ENCODE results near the gene HERPUD2. TPM values are rescaled to one million over a fixed set of nuclear protein-coding genes. Genes with fewer than 3 reads are reported as not detected.

The HERPUD2 gene
- total RNA-seq, 1 donor from 2014 or later = 28.0 TPM

- Mint-ChIP-seq H3K27ac (ENCODE audit: unreplicated experiment) (no peak overlapping the region), H3K4me3 (no peak overlapping the region), H3K4me1 (peaks cover 19% of the 10 kb centered on the region), H3K27me3 (ENCODE audit: low read depth) (no peaks in the 10 kb centered on the region), H3K9me3 (no peaks in the 10 kb centered on the region), H3K36me3 (ENCODE audit: low read depth) (no peaks in the 10 kb centered on the region)
- DNase-seq (ENCODE audit: low read depth, low spot score) = no peak
- no peak for TF ChIP-seq CTCF (conservative IDR thresholded peaks at IDR 0.05)
Measured at GRCh38 chr7:35731349-35731748, 36.4 kb upstream of the HERPUD2 start.

- no peaks in the 10 kb centered on the region for H3K27me3 Mint-ChIP-seq (ENCODE audit: low read depth)
- no peak for TF ChIP-seq CTCF (conservative IDR thresholded peaks at IDR 0.05)
- H3K36me3 Mint-ChIP-seq (ENCODE audit: low read depth) = no peaks in the 10 kb centered on the region
- H3K4me3 Mint-ChIP-seq = no peak overlapping the region
- DNase-seq (ENCODE audit: low read depth, low spot score) = no peak
- peaks cover 8% of the 10 kb centered on the region for H3K4me1 Mint-ChIP-seq
- H3K27ac Mint-ChIP-seq (ENCODE audit: unreplicated experiment) = no peak overlapping the region
- H3K9me3 Mint-ChIP-seq = peaks cover 2% of the 10 kb centered on the region
Measured at GRCh38 chr7:35729061-35729783, 34.3 kb upstream of the HERPUD2 start.

GRCh38 chr7:35728412-35729060 is 33.6 kb upstream of the HERPUD2 start:
- Mint-ChIP-seq H3K9me3 (peaks cover 2% of the 10 kb centered on the region), H3K27ac (ENCODE audit: unreplicated experiment) (no peak overlapping the region), H3K4me3 (no peak overlapping the region), H3K4me1 (peaks cover 1% of the 10 kb centered on the region), H3K36me3 (ENCODE audit: low read depth) (no peaks in the 10 kb centered on the region), H3K27me3 (ENCODE audit: low read depth) (no peaks in the 10 kb centered on the region)
- TF ChIP-seq CTCF (conservative IDR thresholded peaks at IDR 0.05) = no peak
- DNase-seq (ENCODE audit: low read depth, low spot score) = no peak

- H3K27me3 Mint-ChIP-seq (ENCODE audit: low read depth) = no peaks in the 10 kb centered on the region
- no peaks in the 10 kb centered on the region for H3K36me3 Mint-ChIP-seq (ENCODE audit: low read depth)
- peaks cover 2% of the 10 kb centered on the region for H3K9me3 Mint-ChIP-seq
- H3K4me3 Mint-ChIP-seq = no peak overlapping the region
- DNase-seq (ENCODE audit: low read depth, low spot score) = no peak
- H3K4me1 Mint-ChIP-seq = no peaks in the 10 kb centered on the region
- no peak overlapping the region for H3K27ac Mint-ChIP-seq (ENCODE audit: unreplicated experiment)
- no peak for TF ChIP-seq CTCF (conservative IDR thresholded peaks at IDR 0.05)
Measured at GRCh38 chr7:35727571-35727970, 32.6 kb upstream of the HERPUD2 start.

GRCh38 chr7:35726654-35727053 is 31.7 kb upstream of the HERPUD2 start:
- no peaks in the 10 kb centered on the region for H3K27me3 Mint-ChIP-seq (ENCODE audit: low read depth)

More at GRCh38 chr7:35726654-35727053, 31.7 kb upstream of the HERPUD2 start:
- Mint-ChIP-seq H3K4me3 (no peak overlapping the region), H3K9me3 (peaks cover 2% of the 10 kb centered on the region), H3K4me1 (no peaks in the 10 kb centered on the region), H3K36me3 (ENCODE audit: low read depth) (no peaks in the 10 kb centered on the region), H3K27ac (ENCODE audit: unreplicated experiment) (no peak overlapping the region)
- no peak for DNase-seq (ENCODE audit: low read depth, low spot score)
- TF ChIP-seq CTCF (conservative IDR thresholded peaks at IDR 0.05) = no peak
